NAMALWA (cell line): ENCODE results near the gene PROSER3.

Experiments
- DNase-seq: peaks from one replicate; pipeline ENCODE4 v3.0.0-alpha.2; 2015; ENCODE audit warnings: low spot score

The PROSER3 gene

DNA sequence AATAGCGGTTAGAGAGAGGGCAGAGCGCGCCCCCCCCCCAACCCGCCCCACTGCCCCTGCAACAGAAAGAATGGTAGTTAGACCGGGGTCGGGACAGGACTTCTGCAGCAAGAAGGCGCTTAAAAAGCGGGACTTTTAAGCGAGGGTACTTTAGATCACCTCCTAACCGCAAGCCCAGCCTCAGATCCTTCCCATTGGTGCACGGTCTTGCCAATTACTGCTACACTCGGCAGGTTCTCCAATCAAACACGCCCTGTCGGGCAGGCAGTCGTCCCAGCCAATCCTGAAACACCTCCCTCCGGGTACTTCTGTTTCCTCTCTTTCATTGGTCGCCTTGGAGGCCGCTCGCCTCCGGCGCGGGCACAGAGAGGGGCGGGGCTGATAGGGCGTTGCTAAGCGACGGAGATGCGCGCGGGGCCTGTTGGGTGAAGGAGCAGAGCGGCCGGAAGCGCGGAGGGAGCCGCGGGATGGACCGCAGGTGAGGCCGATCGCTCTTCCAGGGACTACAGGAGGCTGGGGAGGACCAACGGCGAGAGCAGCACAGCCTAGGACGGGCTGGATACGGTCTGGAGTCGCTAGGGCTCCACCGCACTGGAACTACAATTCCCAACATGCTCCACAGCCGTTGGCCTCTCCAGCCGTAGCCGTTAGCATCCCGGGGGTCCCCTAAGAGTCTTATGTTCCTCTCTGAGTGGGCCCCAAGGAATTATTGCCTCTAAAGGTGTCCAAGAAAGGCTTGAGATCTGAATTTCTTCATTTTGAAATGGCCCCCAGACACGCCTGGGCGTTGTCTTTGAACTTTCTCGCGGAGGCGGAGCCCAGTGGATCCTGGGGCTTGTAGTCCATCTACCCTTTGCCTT, at the start of gene PROSER3:
TSS of gene PROSER3 (plus strand) at position 428 of the 860 bp plus-strand sequence. CDS start at position 468, 40 bp downstream.
- DNase-seq: peak; percentile 100

DNA sequence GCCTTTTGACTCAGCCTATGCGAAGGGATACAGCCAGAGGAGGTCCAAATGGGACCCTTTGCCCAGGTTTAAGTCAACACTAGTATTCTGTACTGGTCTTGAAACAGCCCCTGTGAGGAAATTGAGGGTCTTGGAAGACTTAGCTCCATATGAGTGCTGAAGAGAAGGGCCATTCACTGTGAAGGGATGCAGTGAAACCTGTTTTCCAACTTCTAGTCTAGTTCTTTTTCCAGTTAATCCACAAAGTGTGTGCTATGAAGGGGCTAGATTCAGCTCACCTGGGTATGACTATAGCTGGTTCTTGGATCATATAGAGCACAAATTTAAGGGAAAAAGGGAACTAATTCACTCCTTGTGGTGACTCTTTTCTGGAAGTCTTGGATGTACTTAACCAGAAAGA, 49.6 kb upstream of the PROSER3 start:
- DNase-seq: no peak

DNA sequence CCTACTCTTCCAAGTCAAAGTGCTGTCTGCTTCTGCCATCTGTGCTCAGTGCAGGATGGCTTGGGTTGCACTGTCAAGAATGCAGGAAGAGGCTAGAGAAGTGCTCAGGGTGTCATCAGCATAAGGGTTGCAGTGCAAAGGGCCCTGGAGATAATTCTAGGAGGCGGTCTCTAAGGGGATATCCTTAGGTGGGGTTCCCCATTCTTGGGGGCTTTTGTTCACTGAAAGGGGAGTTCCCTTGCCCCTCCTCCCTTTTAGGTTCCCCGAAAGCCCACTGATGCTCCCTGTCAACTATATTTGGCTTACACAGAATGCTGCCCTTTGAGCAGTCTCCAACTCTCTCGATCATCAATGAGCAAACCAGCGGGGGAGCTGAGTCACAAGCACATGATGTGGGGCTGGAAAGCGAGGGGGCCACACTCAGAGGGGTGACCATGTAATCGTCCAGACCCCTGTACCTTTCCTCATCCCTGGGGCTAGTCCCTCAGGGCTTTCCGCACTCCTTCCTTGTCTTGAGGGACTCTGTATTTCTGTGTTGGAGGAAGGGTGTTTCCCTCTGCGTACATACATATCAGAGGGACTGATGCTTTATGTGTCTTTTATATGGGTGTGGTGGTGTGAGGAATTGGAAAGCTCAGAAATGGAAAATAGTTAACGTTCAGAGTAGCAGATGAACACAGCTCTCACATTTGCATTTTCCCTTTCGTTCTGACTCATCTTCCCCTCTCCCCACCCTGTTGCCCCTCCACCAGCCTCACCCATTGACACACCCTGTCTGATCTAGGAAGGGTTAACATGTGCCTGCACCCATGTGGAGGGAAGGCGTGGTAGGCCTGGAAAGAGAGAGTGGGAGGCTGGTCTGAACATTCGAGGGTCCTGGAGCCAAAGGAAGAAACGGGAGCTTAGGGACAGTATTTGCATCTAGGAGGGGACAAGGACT, 46.9 kb upstream of the PROSER3 start:
- peak; percentile 52 for DNase-seq

DNA sequence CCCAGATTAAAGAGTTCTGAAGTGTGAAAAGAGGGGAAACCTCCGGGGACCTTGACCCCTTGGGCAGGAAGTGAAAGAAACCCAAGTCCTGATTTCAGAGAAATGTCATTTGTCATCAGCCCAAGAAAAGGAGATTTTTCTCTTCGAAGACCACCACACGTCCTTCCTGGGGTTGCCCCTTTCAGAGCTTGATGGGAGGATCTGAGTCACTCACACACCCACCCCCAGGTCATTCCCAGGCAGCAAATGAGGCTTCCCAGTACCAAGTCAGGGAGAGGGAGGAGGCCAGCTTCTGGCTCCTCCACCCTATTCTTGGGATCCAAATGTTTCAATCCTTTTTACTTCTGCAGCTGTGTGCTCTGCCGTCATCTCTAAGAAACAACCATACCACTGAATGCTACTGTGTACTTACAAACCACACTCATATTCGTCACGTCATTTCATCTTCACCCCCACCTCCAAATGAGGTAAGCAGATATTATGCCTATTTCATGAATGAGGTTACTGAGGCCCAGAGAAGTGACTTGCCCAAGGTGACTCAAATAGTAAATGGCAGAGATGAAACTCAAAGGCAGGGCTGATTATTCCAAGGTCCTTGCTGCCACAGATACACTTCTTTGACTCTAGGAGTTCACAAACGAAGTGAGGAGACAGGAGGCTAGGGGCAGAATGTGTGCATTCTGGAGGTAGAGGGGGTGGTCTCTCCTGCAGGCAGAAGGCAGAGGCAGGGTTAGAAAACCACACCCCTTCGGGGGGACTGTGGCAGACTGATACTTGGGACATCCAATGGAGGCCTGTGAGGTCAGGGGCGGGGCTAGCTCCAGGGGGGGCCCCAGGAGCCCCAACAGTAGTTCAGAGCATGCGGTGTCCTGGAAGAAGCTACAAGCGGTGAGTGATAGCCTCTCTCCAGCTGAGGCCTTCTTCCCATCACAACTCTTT, 45.1 kb upstream of the PROSER3 start:
- no peak for DNase-seq

DNA sequence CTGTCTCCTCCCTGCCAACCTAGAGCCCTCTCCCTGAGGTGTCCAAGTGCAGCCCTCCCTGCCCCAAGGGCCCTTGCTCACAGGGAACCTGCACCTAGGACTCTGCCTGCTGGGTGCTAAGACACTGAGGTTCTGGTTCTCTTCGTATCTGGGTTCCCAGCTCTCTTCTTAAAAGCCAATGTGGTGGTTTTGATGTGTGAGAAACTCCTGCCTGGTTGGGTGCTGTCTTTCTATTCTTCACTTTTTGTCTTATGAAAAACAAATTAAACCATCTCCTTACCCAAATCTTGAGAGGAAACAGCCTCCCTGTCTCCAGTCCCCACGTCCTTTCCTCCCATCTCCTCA, 44.5 kb upstream of the PROSER3 start:
- DNase-seq: no peak

DNA sequence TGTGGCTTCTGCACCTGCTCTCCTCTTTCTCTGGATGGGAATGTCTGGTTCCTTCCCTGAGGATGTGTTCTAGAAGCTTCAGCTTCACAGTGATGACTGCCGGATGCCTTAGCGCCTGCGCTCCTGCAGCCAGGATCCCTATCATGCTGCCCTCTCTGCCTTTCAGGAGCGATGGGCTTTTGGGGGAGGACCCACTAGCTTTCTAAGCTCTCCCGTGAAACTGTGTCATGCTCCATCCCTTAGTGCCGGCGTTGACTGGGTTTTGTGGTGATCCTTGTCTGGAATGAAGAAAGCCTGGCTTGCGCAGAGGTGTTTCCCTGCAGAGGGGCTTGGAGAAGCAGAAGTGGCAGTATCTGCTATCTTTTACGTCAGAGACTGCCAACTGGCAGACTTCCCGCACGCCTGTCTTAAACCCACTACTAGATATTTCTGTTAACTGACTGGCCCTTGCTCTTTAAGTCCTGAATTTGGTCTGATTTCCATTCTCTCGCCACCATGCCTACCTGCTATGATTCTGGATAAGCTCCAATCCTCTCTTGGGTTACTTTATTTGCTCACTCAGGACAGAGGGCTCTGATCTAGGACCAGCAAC, 44.0 kb upstream of the PROSER3 start:
- DNase-seq: no peak

DNA sequence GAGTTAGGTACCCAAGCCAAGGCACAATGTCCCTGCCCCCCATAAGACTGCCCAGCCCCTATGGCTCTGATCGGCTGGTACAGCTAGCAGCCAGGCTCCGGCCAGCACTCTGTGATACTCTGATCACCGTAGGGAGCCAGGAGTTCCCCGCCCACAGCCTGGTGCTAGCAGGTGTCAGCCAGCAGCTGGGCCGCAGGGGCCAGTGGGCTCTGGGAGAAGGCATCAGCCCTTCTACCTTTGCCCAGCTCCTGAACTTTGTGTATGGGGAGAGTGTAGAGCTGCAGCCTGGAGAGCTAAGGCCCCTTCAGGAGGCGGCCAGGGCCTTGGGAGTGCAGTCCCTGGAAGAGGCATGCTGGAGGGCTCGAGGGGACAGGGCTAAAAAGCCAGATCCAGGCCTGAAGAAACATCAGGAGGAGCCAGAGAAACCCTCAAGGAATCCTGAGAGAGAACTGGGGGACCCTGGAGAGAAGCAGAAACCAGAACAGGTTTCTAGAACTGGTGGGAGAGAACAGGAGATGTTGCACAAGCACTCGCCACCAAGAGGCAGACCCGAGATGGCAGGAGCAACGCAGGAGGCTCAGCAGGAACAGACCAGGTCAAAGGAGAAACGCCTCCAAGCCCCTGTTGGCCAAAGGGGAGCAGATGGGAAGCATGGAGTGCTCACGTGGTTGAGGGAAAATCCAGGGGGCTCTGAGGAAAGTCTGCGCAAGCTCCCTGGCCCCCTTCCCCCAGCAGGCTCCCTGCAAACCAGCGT, 43.2 kb upstream of the PROSER3 start:
- DNase-seq: peak; percentile 35

DNA sequence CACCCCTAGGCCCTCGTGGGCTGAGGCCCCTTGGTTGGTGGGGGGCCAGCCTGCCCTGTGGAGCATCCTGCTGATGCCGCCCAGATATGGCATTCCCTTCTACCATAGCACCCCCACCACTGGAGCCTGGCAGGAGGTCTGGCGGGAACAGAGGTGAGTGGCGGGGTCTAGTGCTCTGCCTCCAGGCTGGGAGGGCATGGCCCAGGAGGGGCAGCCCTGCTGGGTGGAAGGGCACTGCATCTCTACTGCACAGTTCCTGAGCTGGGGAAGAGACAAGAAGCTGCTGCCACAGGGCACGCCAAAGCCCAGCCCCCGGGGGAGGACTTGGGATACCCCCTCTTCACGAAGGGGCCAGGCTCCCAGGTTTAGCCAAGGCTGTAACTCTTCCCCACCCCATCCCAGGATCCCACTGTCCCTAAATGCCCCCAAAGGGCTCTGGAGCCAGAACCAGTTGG, 42.6 kb upstream of the PROSER3 start:
- no peak for DNase-seq

DNA sequence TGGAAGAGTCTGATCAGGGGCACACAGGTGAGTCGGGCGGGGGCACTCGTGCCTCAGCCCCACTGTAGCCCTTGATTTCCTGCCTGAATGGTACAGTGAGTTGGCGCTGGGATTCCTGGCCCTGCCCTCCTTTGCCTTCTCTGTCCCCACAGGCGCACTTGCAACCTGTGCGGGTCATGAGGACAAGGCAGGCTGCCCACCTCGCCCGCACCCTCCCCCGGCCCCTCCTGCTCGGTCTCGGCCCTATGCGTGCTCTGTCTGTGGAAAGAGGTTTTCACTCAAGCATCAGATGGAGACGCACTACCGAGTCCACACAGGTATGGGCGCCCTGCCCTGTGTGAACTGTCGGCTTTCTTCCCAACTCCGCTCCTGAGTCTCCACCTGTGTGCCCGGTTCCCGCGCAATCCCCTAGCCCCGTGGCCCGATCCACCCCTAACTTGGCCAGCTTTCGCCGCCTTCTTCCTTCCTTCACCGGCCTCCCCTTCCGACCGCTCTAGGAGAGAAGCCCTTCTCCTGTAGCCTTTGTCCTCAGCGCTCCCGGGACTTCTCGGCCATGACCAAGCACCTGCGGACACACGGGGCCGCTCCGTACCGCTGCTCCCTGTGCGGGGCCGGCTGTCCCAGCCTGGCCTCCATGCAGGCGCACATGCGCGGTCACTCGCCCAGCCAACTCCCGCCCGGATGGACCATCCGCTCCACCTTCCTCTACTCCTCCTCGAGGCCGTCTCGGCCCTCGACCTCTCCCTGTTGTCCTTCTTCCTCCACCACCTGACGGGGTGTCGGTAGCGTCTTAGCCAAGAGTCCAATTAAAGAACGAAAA, 41.8 kb upstream of the PROSER3 start:
- no peak for DNase-seq

DNA sequence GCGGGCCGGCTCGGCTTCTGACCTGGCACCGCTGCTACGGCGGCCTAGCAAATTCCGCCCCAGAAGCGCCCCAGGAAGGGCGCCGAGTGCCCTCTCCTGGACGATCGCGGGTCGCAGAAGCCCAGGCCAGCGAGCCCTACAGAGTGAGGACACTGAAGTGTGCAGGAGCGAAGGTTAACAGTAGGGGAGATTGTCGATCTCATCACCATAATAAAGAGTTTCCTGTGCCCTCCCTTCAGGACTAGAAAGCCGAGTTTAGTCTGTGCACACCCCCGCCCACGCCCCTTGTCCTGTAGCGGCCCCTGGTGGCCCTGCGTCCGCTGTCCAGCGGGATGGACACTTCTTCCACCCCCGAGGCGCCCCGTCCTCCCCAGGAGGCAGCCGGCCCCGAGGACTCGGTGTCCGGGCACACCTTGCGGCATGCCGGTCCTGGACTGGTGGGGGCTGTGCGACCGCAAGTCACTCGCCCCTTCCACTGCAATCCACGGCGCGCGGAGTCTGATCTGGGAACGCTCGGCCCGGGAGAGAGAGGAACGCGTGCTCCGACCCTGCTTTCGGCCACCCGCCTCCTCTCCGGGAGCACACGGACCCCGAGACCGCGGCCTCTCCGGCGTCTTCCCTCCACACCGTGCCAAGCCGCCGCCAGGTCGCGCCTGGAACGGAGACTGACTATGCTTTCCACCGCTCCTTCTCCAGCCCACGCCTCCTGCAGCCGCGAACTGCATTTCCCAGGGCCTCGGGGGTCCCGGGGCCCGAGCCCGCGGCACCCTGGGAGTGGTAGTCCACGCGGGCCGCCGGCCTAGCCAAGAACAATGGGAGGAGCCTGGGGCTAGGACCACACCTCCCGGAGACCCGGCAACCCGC, 40.9 kb upstream of the PROSER3 start:
- DNase-seq: peak; percentile 97

DNA sequence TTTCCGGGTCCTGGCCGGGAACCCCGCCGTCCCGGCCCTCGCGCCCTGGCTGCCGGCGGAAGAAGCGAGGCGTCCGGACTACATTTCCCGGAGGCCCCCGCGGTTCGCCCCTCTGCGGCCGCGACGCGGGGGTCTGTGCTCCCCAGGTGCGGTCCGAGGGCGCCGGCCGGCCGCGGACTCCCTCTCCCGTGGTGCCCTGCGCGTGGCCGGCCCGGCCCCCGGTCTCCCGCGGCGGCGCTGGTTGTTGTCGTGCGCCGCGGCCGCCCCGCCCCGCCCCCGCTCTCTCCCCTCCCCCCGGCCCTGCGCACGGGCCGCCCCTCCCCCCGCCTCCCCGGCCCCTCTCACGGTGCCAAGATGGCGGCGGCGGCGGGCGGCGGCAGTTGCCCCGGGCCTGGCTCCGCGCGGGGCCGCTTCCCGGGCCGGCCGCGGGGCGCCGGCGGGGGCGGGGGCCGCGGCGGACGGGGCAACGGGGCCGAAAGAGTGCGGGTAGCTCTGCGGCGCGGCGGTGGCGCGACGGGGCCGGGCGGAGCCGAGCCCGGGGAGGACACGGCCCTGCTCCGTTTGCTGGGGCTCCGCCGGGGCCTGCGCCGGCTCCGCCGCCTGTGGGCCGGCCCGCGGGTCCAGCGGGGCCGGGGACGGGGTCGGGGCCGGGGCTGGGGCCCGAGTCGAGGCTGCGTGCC, 40.2 kb upstream of the PROSER3 start, which contains the start of gene KMT2B:
TSS of gene KMT2B (plus strand) at position 339 of the 680 bp plus-strand sequence. CDS start at position 355, 16 bp downstream.
- DNase-seq: no peak

DNA sequence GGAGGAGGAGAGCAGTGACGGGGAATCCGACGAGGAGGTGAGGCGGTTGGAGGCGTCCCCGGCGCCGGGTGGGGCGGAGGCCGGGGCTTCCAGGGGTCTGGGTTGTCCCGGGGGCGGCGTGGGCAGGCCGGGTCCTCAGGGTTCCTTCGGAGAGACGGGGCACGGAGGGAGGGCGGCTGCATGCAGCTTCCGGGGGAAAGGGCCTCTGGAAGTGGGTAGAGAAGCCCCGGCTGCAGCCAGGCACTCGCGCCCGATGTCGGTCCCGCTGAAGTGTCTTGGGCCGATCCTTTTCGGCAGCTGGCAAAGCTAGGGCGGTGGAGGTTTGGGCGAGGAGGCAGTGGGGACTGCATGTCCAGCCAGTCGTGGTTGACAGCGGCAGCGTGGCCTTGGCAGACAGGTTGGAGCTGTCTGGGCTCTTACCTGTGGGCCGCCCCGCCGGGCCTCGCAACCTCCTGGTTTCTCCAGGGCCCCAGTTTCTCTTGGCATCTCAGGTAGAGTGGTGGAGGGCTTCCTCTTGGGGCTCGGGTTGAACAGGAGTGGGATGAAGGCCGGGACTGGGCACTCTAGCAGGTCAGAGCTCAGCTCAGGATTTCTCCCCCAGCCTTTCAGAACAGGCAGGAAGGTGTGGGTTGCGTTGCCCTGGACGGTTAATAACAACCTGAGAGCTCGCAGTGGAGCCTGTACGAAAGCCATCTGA, 39.5 kb upstream of the PROSER3 start:
- peak; percentile 51 for DNase-seq

DNA sequence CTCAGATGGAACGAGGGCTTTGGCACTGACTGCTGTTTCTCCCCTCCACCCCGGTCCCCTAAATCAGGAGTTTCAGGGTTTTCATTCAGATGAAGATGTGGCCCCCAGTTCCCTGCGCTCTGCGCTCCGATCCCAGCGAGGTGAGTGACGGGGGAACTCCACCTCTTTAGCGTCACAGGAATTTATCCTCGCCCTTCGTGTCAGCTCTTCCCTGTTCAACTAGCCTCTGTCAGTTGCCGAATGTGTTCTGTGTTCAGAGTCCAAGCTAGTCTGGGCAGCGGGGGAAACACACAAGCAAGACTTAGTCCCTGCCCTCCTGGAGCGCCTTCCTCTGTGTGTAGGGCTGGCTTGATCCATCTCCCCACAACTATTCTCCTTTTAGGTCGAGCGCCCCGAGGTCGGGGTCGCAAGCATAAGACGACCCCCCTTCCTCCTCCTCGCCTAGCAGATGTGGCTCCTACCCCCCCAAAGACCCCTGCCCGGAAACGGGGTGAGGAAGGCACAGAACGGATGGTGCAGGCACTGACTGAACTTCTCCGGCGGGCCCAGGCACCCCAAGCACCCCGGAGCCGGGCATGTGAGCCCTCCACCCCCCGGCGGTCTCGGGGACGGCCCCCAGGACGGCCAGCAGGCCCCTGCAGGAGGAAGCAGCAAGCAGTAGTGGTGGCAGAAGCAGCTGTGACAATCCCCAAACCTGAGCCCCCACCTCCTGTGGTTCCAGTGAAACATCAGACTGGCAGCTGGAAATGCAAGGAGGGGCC, 38.4 kb upstream of the PROSER3 start:
- no peak for DNase-seq

DNA sequence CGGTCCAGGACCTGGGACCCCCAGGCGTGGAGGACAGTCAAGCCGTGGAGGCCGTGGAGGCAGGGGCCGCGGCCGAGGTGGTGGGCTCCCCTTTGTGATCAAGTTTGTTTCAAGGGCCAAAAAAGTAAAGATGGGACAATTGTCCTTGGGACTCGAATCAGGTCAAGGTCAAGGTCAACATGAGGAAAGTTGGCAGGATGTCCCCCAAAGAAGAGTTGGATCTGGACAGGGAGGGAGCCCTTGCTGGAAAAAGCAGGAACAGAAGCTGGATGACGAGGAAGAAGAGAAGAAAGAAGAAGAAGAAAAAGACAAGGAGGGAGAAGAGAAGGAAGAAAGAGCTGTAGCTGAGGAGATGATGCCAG, 37.8 kb upstream of the PROSER3 start:
- no peak for DNase-seq

DNA sequence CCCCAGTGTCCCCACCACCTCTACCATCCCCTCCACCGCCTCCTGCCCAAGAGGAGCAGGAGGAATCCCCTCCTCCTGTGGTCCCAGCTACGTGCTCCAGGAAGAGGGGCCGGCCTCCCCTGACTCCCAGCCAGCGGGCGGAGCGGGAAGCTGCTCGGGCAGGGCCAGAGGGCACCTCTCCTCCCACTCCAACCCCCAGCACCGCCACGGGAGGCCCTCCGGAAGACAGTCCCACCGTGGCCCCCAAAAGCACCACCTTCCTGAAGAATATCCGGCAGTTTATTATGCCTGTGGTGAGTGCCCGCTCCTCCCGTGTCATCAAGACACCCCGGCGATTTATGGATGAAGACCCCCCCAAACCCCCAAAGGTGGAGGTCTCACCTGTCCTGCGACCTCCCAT, 37.3 kb upstream of the PROSER3 start:
- DNase-seq: no peak

DNA sequence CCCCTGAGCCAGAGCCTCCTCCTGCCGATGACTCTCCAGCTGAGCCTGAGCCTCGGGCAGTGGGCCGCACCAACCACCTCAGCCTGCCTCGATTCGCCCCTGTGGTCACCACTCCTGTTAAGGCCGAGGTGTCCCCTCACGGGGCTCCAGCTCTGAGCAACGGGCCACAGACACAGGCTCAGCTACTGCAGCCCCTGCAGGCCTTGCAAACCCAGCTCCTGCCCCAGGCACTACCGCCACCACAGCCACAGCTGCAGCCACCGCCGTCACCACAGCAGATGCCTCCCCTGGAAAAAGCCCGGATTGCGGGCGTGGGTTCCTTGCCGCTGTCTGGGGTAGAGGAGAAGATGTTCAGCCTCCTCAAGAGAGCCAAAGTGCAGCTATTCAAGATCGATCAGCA, 36.6 kb upstream of the PROSER3 start:
- DNase-seq: no peak

DNA sequence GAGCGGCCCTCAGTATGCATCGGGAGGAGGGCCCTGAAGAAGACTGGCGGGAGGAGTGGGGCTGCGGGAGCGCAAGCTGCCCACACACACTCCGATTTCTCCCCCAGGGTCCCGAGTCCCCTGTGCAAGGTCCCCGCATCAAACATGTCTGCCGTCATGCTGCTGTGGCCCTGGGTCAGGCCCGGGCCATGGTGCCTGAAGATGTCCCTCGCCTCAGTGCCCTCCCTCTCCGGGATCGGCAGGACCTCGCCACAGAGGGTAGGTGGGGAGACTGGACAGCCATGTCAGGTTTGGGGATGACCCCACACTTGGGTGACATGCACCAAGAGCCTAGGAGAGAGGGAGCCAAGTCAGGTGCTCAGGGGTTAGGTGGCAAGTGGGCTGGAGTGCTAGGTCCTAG, 35.5 kb upstream of the PROSER3 start:
- DNase-seq: no peak
